Left colon (tissue), 2 donors: ENCODE measurements around the gene LZTFL1. TPM values are rescaled to one million over a fixed set of nuclear protein-coding genes. Genes with fewer than 3 reads are reported as not detected.
A peak's percentile ranks its signal among the peaks of the same experiment; 100 is the strongest.

ENCODE experiments used
- ATAC-seq: fragments of 200-7000 bp; cut with Tn5 transposase; one replicate; pipeline ENCODE4 v1.9.1; 2020; ENCODE audit warnings: mild to moderate bottlenecking, moderate library complexity
- DNase-seq, 2 donors: peaks; one replicate each; pipeline ENCODE4 v3.0.0-alpha.2; 2020
- intact Hi-C, 2 donors: fragments of 100-400 bp; cut with DNase I in 1 of 2; cut with micrococcal nuclease in 1 of 2; formaldehyde crosslinking; loops; one replicate each; pipeline versions ENCODE4 v1.11.2 to v1.14.0; 2022; cut with DNase I, micrococcal nuclease
- long read RNA-seq: library from polyadenylated mRNA; unstranded; transcript quantifications from one replicate; pipeline ENCODE4 v2.0.0, GENCODE V29; 2021
- total RNA-seq, 2 donors: library from RNA; stranded (reverse); fragmentation: NEBNext Ultra II Directional; extraction: Animal tissue kit (Norgen Biotek cat#: 25700); gene quantifications; one replicate each; pipeline ENCODE4 v1.2.1, GENCODE V29; 2021
- donor health status: DM: no; HTN: no; CAD: no.
- donor health status: DM: yes; HTN: yes; CAD: no.

The LZTFL1 gene
- total RNA-seq = 10 to 100 TPM in 1 of 2 donors, 1 to 10 TPM in 1; 9.8 to 11.2 TPM
- long read RNA-seq, full-length matches to known transcripts = 3 of 3 reads
- long read RNA-seq, partial matches to known transcripts = 0 of 3 reads
- long read RNA-seq, other reads (novel, unspliced or antisense) = 0 of 3 reads

GRCh38 chr3:45841757-45842491 lies at the start of gene LZTFL1:
Gene LZTFL1, minus strand, starts transcription at chr3:45842119. Its CDS starts 128 bp downstream, at chr3:45841991.
- intact Hi-C loops = no loop called here
- ATAC-seq = peak; percentile 97

DNA sequence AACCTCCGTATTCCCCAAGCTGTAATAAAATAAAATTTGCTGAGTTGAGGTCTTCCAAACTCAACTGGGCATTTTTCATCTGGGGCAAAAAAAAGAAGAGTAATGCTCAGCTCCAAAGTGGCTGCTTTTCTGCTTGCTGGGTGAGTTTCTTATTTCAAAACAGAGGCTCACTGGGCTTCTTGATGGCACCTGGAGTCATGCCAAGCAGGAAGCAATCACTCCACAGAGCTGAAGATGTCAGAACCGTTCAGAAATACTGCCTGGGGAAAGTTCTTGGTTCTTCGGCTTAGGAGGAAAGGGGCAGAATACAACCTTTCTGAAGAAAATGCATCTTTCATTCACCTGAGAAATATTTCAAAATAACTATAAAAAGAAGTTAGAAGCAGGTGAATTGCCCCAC lies 48.5 kb upstream of the LZTFL1 start:
- peak; percentile 85 for ATAC-seq
- intact Hi-C loops = no loop called here
- peak; percentile 50 to 80 for DNase-seq

More at GRCh38 chr3:45841757-45842491, at the start of gene LZTFL1:
- peak; percentile 93 to 95 for DNase-seq

DNA sequence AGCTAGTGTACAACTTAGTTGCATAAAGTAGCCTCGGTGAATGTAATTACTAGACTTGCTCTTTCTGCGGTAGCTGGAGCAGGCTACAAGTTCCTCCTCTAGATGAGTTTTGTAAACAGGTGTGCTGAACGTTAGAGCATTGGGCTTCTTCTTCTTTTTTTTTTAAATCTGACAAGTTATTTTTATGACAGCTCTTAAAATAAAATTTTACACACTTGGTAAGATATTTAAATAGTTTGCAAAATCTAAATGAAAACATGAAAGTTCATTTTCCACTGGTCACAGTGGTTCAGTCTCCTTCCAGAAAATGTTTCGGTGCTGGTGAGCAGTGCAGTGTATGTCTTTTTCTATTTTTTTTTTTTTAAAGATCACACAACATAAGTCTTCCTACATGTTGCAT lies 47.4 kb upstream of the LZTFL1 start:
- ATAC-seq (no peak), DNase-seq (no peak)
- intact Hi-C loops = no loop called here

DNA sequence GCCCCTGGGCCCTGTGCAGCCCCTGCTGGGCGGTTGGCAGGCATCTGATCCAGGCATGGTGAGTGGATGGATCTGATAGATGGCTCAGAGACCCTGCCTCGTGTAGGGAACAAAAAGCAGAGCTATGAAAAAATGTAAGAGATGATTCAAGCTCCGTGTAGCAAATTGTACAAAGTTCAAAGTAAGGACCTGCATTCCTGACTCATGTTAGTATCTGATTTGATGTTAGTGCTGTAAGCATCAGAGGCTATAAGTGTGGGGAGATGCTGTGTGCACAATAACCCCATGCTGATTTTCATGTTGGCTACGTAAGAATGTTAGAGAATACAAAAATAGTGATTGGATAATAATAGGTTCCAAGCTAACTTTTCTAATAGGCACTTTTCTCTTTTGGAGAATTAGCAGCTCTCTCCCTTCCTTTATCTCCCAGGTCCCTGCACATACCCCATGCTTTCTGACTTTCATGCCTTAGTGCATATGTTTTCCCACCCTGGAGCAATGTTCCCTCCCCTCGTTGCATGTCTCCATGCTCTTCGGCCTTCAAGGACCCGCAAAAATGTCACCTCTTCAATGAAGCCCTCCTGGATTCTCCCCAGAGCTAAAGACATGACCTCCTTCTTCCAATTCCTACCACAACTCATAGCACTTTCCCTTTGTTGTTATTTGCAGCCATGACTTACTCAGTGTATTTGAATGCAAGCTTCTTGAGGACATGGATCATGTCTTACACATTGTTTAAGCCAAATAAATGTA lies 46.0 kb upstream of the LZTFL1 start:
- no peak for ATAC-seq
- intact Hi-C loops = no loop called here
- DNase-seq = no peak

DNA sequence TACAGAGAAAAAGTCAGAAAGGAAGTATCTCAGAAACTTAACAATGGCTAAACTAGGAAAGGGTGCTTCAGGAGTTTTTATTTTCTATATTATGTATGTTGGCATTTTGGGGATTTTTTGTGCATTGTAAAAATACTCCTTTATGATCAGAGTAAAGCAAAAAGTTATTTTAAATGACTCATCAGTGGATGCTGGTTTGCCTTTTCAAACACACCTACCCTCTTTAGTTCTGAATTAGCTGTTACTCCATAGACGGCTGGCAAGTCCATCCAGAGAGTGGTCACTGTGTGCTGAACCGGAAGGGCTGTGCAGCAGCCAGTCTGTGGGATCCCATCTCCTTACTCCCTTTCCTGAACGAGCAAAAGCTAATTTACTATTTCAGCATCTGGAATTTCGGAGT lies 45.4 kb upstream of the LZTFL1 start:
- ATAC-seq = no peak
- intact Hi-C loops = no loop called here
- no peak for DNase-seq

GRCh38 chr3:45885979-45886705 lies 44.2 kb upstream of the LZTFL1 start, which contains the start of gene CCR9:
Gene CCR9, plus strand, starts transcription at chr3:45886543. Its CDS starts 8,391 bp downstream, at chr3:45894934.
- intact Hi-C loops = no loop called here
- DNase-seq (no peak), ATAC-seq (no peak)

DNA sequence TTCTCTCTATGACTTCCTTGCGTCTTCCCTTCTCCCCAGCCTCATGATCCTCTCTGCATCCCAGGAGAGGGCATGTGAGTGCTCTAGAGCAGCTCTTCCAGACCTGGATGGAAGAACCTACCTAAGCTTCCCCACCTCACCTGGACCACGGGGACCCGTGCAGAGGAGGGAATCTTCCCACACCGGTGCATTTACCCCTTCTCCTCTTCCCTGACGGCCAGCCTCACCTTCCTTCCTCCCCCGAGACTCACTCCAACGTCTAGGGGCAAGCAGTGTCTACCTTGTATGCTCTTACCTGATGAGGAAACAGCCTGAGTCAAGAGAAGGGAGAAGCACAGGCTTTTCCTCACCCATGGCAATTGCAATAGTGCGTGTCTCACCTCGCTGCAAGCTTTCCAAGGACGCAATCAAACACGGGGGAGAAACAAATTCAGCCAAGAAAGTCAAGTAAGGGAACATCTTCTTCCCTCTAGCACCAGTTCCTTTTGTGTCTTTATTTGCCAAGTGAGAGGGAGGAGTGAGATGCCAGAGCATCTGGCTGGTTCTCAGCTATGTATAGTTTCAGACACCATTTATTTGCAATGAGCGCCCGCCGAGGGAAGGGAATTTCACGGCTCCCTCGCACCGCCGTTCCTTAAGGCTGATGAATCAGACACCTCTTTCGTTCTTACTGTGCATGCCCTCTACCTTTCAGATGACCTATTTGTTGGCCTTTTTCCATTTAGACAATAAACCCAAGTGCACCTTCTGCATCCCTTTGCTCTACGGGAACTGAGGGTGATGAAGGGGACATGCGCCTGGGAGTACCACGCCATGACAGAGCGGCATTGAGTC lies 42.7 kb upstream of the LZTFL1 start:
- no peak for ATAC-seq
- intact Hi-C loops = no loop called here
- DNase-seq = no peak

DNA sequence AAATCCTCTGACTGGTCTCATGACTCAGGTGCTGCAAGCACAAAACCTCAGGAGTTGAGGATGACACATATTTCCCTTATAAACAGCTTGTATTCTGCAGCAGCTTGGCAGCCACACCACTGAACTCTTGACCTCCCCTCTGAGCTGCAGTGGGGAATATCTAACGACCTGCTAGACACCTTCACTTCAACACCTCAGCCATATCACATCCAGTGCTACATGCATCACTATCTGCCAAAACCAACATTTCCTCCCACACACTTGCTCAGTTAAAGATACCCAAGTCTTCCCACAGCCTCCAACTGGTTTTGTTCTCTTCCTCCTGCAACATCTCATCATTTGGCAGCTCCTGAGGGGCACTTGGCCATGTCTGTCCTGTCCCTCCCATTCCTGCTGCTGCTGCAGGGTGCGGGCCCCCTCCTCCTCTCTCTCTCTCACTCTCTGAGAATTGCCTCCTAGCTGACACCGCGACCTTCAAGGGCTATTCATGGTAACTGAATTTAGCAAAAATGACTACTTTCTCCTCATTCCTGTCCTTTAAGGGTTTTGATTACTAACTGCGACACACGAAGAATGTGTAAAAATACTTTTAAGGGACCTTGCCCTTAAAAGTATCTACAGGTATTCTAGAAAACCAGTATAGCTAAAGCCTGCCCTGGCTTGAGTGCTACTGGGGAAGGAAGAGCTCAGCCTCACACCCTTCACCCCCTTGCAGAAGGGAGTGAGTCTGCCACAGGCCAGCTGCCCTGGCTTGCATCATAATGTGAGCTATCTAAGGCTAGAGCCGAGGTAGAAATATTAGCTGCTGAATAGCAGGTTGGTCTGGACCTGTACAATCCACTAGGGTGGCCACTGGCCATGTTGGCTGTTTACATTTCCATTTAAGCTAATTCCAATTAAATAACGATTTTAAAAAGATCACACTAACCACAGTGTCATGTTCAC lies 39.4 kb upstream of the LZTFL1 start:
- intact Hi-C loops = no loop called here
- ATAC-seq (no peak), DNase-seq (no peak)

- DNase-seq (no peak), ATAC-seq (no peak)
- intact Hi-C loops = no loop called here
Observed at GRCh38 chr3:45880725-45881077, 38.8 kb upstream of the LZTFL1 start.

DNA sequence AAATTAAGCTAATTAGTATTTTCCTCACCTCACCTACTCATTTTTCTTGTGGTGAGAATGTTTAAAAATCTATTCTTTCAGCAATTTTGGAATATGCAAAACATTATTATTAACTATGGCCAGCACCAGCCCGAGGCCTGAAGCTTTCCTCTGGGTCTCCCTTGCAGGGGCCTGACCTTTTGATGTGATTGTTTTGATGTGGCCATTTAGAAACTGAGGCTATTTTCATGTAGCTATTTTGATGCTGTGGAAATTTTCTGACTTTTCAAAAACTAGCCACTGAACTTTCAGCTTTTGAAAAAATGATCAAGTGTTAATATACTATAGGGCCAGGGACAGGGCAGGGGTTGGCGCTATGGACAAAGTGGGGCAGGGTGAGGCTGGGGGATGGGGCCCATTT lies 36.2 kb upstream of the LZTFL1 start:
- no peak for ATAC-seq
- DNase-seq = no peak

DNA sequence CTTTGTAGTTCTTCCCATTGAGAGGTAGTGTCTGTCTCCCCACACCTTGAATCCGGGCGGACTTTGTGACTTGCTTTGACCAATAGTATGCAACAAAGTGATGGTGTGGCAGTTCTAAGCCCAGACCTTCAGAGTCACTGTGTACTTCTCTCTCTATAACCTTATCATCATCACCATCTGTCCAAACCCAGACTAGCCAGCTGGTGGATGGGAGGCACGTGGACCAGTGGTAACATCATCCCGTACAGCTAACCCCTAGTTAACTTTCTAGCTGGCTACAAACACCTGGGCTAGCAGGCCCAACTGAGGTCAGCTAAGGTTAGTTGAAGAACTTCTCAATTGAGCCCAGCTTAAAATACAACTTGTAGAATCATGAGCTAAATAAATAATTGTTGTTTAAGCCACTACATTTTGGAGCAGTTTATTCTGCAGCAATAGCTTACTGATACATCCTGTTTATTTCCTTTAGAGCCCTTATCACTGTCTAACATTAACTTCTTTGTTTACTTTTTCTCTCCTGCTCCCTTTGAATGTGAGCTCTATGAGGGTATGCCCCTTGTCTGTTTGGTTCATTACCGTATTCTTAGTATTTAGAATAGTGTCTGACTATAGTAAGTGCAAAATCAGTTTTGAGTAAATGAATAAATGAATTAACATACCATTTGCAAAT lies 32.9 kb upstream of the LZTFL1 start:
- DNase-seq (no peak), ATAC-seq (peak; percentile 32)
- intact Hi-C loops = no loop called here

More for the DNA sequence above, 36.2 kb upstream of the LZTFL1 start:
- intact Hi-C loops = no loop called here

DNA sequence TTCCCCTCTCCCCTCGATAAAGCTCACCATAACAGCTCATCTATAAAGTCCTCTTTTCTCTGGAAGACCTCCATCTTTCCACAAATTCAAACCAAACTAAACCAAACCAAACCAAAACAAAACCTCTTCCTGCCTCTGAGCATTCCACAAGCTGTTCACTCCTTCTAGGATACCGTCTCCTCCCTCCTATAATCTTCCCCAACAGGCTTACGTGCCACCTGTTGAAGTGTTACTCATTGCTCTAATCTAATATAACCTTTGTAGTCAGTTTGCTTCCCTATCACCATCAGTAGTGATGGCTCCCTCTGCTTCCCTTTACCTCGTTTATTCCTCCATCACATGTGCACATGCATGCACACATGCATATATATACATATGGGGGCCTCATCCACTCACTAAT lies 31.7 kb upstream of the LZTFL1 start:
- no peak for DNase-seq
- peak; percentile 47 for ATAC-seq
- intact Hi-C loops = no loop called here

DNA sequence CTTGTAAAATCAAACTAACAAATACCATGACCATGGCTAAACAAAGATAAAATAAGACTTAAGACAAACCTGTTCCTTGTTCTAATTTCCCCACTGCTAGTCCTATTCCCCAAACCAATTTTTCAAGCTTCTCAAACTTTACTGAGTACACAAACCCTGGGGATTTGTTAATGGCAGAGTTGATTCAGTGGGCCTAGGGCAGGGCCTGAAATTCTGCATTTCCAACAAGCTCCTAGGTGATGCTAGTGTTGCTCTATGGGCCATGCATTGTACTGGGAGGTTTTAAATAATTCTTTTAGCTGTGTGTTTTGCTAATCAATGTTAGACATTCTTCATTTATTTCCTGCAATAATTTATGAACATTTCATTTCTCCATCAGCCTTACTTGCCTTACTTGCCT lies 31.1 kb upstream of the LZTFL1 start:
- ATAC-seq (no peak), DNase-seq (no peak)
- intact Hi-C loops = no loop called here

GRCh38 chr3:45872569-45872968 lies 30.6 kb upstream of the LZTFL1 start:
- ATAC-seq (no peak), DNase-seq (no peak)
- intact Hi-C loops = no loop called here

DNA sequence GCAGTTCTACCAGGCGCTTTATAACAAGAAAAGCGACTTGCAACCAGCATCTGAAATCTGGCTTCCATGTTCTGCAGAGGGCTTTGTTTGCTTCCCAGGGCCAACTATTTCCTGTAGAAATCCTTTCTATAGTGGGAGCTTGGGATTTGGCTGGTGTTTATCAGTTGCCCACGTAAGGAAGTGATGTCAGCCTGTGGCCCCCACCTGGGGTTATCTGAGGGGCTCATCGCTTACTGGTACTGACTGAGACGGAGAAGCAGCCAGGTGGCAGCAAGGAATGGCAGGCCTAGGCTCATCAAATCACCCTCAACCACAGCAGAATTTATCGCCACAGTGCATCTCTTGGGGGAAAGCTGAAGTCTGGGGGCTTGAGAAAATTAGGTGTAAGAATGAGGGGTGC lies 29.9 kb upstream of the LZTFL1 start:
- ATAC-seq = no peak

DNA sequence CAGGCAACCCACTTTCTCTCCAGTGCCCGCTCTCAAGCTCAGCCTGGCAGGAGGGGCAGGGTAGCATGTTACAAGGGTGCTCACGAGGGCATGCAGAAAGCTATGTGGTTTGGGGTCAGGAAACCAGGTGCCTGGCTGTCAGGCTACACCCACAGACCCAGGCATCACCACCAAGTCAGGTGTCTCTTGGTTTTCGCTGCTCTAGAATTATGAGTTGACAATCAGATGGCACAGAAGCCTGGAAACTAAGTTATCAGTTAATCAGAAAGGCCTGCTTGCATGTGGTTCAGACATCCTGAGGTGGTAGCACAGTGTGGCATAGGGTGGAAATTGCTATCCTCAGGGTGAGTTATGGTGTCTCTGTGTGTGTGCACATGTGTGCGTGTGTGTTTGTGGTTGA lies 28.2 kb upstream of the LZTFL1 start:
- intact Hi-C loops = no loop called here
- ATAC-seq = no peak
- peak in 1 of 2 donors; percentile 12 for DNase-seq

More for the DNA sequence above, 29.9 kb upstream of the LZTFL1 start:
- intact Hi-C loops = no loop called here
- no peak for DNase-seq

DNA sequence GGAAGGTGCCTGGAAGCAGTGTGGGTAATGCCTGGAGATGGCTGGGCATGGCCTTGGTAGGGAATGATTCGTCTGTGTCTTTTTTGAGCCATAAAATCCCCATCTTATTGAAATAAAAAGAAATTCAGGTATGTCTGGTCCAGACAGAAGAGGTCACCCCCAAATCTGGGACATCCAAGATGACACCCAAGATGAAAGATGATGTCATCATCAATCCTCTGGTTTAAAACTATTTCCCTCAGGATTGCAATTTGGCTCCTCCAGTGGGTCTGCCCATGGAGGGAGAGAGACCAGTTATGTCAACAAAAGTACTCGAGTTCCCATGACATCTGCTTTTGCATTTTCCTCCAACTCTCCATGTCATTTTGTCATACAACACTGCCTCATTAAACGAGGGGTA lies 27.7 kb upstream of the LZTFL1 start:
- intact Hi-C loops = no loop called here
- no peak for DNase-seq
- ATAC-seq = no peak
